Spleen (tissue), 11 donors: Measurements from ENCODE around the gene CHL1. TPM values are rescaled to one million over a fixed set of nuclear protein-coding genes. Genes with fewer than 3 reads are reported as not detected.

Source experiments
- DNase-seq: peaks from one replicate; pipeline ENCODE4 v3.0.0-alpha.2; 2020
- H3K27ac ChIP-seq, 8 donors: fragments of 200-600 bp; sonication (generic) in 7 of 8; 1 replicate in 4 of 8; 2 replicates in 4 of 8; pipeline versions ENCODE4 v1.5.0 to v1.8.0; 2016 to 2021; ENCODE audit warnings: inconsistent platforms in 4 of 8, mild to moderate bottlenecking in 4 of 8, moderate library complexity in 1 of 8
- H3K27me3 ChIP-seq, 7 donors: fragments of 200-600 bp; sonication (generic) in 6 of 7; replicated peaks in 1 of 7; 1 replicate in 4 of 7; 2 replicates in 3 of 7; pipeline versions ENCODE4 v1.5.0 to v1.8.0; 2016 to 2021; ENCODE audit warnings: inconsistent platforms in 3 of 7, mild to moderate bottlenecking in 1 of 7
- H3K36me3 ChIP-seq, 6 donors: fragments of 200-600 bp; sonication (generic) in 5 of 6; 1 replicate in 4 of 6; 2 replicates in 2 of 6; pipeline versions ENCODE4 v1.5.0 to v1.8.0; 2016 to 2021; ENCODE audit warnings: inconsistent platforms in 2 of 6
- H3K4me1 ChIP-seq, 6 donors: fragments of 200-600 bp; sonication (generic) in 5 of 6; 1 replicate in 3 of 6; 2 replicates in 3 of 6; pipeline versions ENCODE4 v1.5.0 to v1.8.0; 2016 to 2021; ENCODE audit warnings: inconsistent platforms in 3 of 6
- H3K4me3 ChIP-seq, 8 donors: fragments of 200-600 bp; sonication (generic) in 7 of 8; 1 replicate in 4 of 8; 2 replicates in 4 of 8; pipeline versions ENCODE4 v1.5.0 to v1.8.0; 2016 to 2021; ENCODE audit warnings: inconsistent platforms in 4 of 8, mild to moderate bottlenecking in 4 of 8, moderate library complexity in 2 of 8
- H3K9me3 ChIP-seq, 8 donors: fragments of 200-600 bp; sonication (generic) in 7 of 8; 1 replicate in 4 of 8; 2 replicates in 4 of 8; pipeline versions ENCODE4 v1.5.0 to v1.8.0; 2016 to 2021; ENCODE audit warnings: inconsistent platforms in 4 of 8
- CTCF ChIP-seq, 11 experiments: fragments of 200-600 bp in 7 of 11; fragments of 450-650 bp in 4 of 11; sonication (generic) in 4 of 11; IDR thresholded peaks in 8 of 11; conservative IDR thresholded peaks in 3 of 11; 1 replicate in 7 of 11; 2 replicates in 4 of 11; pipeline versions ENCODE4 v1.4.0 to v1.8.0; 2016 to 2021; ENCODE audit warnings: antibody characterized with exemption in 11 of 11, inconsistent platforms in 4 of 11, mild to moderate bottlenecking in 1 of 11
- POLR2A ChIP-seq, 3 donors: fragments of 450-650 bp; IDR thresholded peaks; one replicate each; pipeline ENCODE4 v1.5.1; 2017; ENCODE audit warnings: antibody characterized with exemption in 3 of 3, mild to moderate bottlenecking in 1 of 3
- POLR2AphosphoS5 ChIP-seq, 3 donors: sonication (generic); formaldehyde crosslinking; IDR thresholded peaks; one replicate each; pipeline ENCODE4 v1.5.1; 2017; ENCODE audit warnings: antibody characterized with exemption in 3 of 3
- WGBS, 5 donors: extraction: QIAGEN DNeasy Blood & Tissue Kit in 3 of 5; methylation state at CpG; one replicate each; pipeline versions ENCODE4 v1.1.5 to v1.1.7; 2013 to 2018; 5-methylcytosine and 5-hydroxymethylcytosine counted together
- intact Hi-C: fragments of 100-400 bp; cut with DNase I; formaldehyde crosslinking; loops from one replicate; pipeline ENCODE4 v1.15.0; 2023; ENCODE audit warnings: low total_unique reads
- polyA plus RNA-seq, 3 donors: library from polyadenylated mRNA; stranded (reverse); fragments of 200-250 nt; gene quantifications; one replicate each; pipeline ENCODE4 v1.2.1, GENCODE V29; 2013
- total RNA-seq, 7 donors: library from RNA; depleted of rRNA in 3 of 7; stranded (reverse); fragments of >200 nt in 3 of 7; fragmentation: NEBNext Ultra II Directional in 4 of 7; extraction: Animal tissue kit (Norgen Biotek cat#: 25700) in 4 of 7; gene quantifications; one replicate each; pipeline versions ENCODE4 v1.1.0 to v1.2.1, GENCODE V29; 2016 to 2021
- donor health status: healthy with polysubstance abuse.
- donor health status: DM: no; HTN: no; CAD: no; lungs with moderate emphysema.
- donor health status: DM: no; HTN: no; CAD: no.
- donor health status: Bipolar disorder and iron deficiency.
- donor health status: healthy.
- donor health status: DM: no; HTN: no; CAD: no.
- donor health status: DM: yes; HTN: yes; CAD: no.

Gene CHL1
- total and polyA plus RNA-seq, 10 donors, result 3.3 to 20.6 (median 12.8) TPM

- H3K27me3 ChIP-seq, result no peaks in the 10 kb centered on the region
- no peak overlapping the region for H3K4me3 ChIP-seq
- DNase-seq, result no peak
- H3K27ac ChIP-seq, result no peak overlapping the region
- no peaks in the 10 kb centered on the region for H3K9me3 ChIP-seq
- 63 to 82% (median 77%) methylated on average over 3 of the region's 3 CpGs for WGBS, 5 donors
- H3K36me3 ChIP-seq, result no peaks in the 10 kb centered on the region
- intact Hi-C loops, result no loop called here
- peaks cover 0 to 20% (median 0%) of the 10 kb centered on the region in 6 donors for H3K4me1 ChIP-seq
- no peak for TF ChIP-seq POLR2A (IDR thresholded peaks at IDR 0.05)
- no peak for TF ChIP-seq CTCF (IDR thresholded peaks at IDR 0.05 in 8 of 11, conservative IDR thresholded peaks at IDR 0.05 in 3 of 11)
- TF ChIP-seq POLR2AphosphoS5 (IDR thresholded peaks at IDR 0.05), result no peak
Measured at GRCh38 chr3:295166-295565, 98.6 kb downstream of the CHL1 start.

GRCh38 chr3:297585-297984 lies 101.0 kb downstream of the CHL1 start:
- peaks cover 0 to 14% (median 0%) of the 10 kb centered on the region in 6 donors for H3K4me1 ChIP-seq
- H3K27me3 ChIP-seq, result no peaks in the 10 kb centered on the region
- H3K9me3 ChIP-seq, result peaks cover 0 to 6% (median 0%) of the 10 kb centered on the region in 8 donors
- TF ChIP-seq POLR2A (IDR thresholded peaks at IDR 0.05), result no peak
- TF ChIP-seq POLR2AphosphoS5 (IDR thresholded peaks at IDR 0.05), result no peak
- no peak for TF ChIP-seq CTCF (IDR thresholded peaks at IDR 0.05 in 8 of 11, conservative IDR thresholded peaks at IDR 0.05 in 3 of 11)
- WGBS, 5 donors, result 63 to 70% (median 68%) methylated on average over 3 of the region's 3 CpGs
- intact Hi-C loops, result no loop called here
- H3K36me3 ChIP-seq, result no peaks in the 10 kb centered on the region
- no peak overlapping the region for H3K4me3 ChIP-seq
- peak overlapping the region in 1 of 8 donors; percentile 22 for H3K27ac ChIP-seq
- DNase-seq, result no peak

GRCh38 chr3:299590-300301 lies 103.2 kb downstream of the CHL1 start:
- TF ChIP-seq POLR2A (IDR thresholded peaks at IDR 0.05) (no peak), CTCF (IDR thresholded peaks at IDR 0.05 in 8 of 11, conservative IDR thresholded peaks at IDR 0.05 in 3 of 11) (no peak), POLR2AphosphoS5 (IDR thresholded peaks at IDR 0.05) (no peak)
- H3K27me3 ChIP-seq, result no peaks in the 10 kb centered on the region
- WGBS, 5 donors, result 56 to 73% (median 64%) methylated on average over 5 of the region's 5 CpGs
- H3K36me3 ChIP-seq, result no peaks in the 10 kb centered on the region
- no peak for DNase-seq
- peaks cover 0 to 14% (median 0%) of the 10 kb centered on the region in 6 donors for H3K4me1 ChIP-seq
- H3K27ac ChIP-seq, result no peak overlapping the region
- H3K4me3 ChIP-seq, result no peak overlapping the region
- H3K9me3 ChIP-seq, result peaks cover 0 to 8% (median 2%) of the 10 kb centered on the region in 8 donors
- intact Hi-C loops, result no loop called here

GRCh38 chr3:307182-307581 lies 110.6 kb downstream of the CHL1 start:
- Histone ChIP-seq H3K36me3 (no peaks in the 10 kb centered on the region), H3K27ac (no peak overlapping the region), H3K27me3 (peaks cover 0 to 5% (median 0%) of the 10 kb centered on the region in 7 donors), H3K4me3 (no peak overlapping the region), H3K4me1 (no peaks in the 10 kb centered on the region), H3K9me3 (peaks cover 0 to 9% (median under 1%) of the 10 kb centered on the region in 8 donors)
- DNase-seq, result no peak
- intact Hi-C loops, result no loop called here
- TF ChIP-seq CTCF (IDR thresholded peaks at IDR 0.05 in 8 of 11, conservative IDR thresholded peaks at IDR 0.05 in 3 of 11) (no peak), POLR2AphosphoS5 (IDR thresholded peaks at IDR 0.05) (no peak)
- WGBS, 5 donors, result 50 to 74% (median 64%) methylated on average over 2 of the region's 2 CpGs
